Fibroblast of gingiva (primary cell): ENCODE results near the gene PPP6R2.

Source experiments
- DNase-seq: peaks from one replicate; pipeline ENCODE4 v3.0.0-alpha.2; 2011; ENCODE audit warnings: low read depth

Gene PPP6R2

GRCh38 chr22:50305393-50305922, 37.7 kb upstream of the PPP6R2 start:
- no peak for DNase-seq

DNA sequence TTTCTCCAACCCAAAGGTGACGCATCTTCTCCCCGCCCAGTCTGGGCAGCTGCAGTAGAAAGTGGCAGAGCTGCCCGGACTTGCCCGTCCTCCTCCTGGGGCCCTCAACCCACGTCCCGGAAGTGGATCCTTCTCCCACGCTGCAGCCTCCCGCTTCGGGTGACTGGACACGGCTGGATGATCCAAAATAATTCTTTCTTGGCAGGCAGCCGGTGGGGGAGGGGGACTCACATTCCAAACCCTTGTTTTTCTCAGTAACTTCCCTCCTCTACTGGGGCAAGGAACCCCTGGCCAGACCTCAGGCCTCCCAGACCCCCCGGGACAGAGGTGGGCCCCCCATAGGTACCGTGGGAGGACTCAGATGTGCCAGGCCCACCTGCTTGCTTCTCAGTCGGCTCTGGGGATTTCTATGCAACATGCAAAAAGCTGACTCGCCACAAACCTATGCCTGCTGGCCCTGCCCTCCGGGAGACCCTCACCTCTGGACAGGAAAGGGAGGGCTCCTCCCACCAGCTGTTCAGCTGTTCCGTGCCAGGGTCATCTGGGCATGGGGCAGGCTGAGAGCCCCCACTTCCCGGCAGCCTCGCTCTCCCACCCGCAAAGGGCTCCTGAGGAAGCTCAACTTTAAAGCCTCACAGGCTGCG, 37.1 kb upstream of the PPP6R2 start:
- DNase-seq = peak; percentile 95

DNA sequence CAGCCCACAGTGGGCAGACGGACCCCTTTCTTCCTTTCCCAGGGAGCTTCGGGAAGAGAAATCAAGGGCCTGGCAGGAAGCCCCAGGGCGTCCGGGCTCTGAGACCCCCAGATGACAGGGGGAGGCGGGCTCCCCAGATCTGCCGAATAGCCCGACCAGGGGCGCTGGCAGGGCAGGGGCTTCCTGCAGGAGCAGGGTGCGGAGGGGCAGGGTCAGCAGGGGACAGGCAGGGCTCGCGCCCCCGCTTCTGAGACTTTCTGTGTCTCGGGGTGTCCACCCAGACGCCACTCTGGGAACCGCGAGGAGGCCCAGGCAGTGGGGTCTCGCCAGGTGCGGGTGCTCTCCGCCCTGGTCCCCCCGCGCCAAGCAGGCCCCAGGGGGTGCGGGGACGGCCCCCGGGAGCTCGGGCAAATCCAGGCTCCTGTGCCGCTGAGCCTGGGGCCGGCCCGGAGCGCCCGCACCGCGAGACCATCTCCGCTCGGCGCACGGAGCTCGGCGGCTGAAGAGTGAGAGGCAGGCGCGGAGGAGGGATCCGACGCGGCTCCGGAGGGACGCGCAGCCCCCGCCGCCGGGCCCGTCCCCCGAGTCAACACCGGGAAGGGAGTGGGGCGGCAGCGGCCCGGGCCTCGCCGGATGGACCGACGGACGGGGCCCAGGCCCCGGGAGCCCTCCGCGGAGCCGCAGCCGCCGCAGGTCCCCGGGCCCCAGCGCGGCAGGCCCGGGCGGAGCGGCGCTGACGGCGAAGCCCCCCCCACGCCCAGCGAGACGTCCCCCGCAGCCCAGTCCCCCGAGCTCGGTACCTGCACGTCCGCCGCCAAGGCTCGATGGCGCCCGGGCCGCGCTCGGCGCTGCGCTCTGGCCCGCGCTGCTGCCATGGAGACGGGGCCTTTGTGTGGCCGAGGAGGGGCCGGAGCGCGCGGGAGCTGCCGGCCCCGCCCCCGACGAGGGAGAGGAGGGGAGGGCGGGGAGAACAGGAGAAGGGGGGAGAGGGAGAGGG, 36.1 kb upstream of the PPP6R2 start, which contains the start of gene PLXNB2:
Gene PLXNB2, minus strand, starts transcription at position 894 of the 997 bp plus-strand sequence. CDS start 17,062 bp downstream, outside the sequence.
- peak; percentile 87 for DNase-seq

DNA sequence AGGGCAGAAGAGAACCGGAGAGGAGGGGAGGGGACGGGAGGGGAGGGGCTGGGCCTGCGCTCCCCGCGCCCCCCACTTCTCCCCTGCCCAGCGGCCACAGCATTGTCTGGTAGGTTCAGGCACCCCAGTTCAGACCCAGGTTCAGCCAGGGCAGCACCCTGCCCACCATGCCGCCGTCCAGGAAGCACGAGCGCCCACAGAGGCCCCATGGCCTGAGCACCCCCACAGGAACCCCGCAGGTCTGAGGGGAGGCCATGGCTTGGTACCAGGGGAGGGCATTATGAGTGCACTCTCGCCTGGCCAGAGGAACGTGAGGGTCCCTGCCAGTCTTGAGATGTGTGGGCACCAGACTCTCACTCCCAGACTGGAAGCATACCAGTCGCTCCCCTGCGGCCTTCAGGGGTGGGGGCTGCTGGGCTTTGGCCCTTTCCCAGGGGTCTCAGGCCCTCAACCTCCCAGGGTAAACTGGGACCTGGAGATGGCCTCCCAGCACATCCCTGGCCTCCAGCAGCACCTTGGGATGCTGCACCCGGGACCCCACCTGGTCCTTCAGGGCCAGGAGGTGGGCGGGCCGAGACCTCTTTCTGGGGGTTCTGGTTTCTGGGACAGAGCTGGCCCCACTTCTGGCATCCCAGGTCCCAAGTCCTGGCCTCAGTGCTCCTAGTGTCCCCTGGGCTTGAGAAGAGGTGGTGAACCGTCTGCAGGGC, 35.1 kb upstream of the PPP6R2 start:
- no peak for DNase-seq

- DNase-seq = peak; percentile 49
Observed at GRCh38 chr22:50308597-50308935, 34.6 kb upstream of the PPP6R2 start.

GRCh38 chr22:50308986-50309600, 34.0 kb upstream of the PPP6R2 start:
- DNase-seq = no peak

DNA sequence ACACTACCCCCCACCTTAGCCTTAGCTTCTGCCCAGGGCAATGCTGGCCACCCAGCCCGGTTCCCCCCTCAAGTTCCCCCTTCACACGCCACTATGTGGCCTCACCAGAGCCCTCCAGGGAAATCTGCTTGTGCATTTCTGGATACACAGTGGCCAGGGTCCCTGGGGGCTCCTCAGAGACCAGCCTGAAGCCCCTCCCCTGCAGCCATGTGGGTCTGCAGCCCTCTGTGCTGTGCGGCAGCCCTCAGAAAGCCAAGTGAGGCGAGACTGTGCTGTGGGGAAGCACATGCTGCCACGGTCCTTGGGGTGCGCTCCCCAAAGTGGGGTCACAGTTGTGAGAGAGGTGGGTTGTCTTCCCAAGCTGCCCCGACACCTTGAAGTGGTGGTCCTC, 33.5 kb upstream of the PPP6R2 start:
- no peak for DNase-seq

DNA sequence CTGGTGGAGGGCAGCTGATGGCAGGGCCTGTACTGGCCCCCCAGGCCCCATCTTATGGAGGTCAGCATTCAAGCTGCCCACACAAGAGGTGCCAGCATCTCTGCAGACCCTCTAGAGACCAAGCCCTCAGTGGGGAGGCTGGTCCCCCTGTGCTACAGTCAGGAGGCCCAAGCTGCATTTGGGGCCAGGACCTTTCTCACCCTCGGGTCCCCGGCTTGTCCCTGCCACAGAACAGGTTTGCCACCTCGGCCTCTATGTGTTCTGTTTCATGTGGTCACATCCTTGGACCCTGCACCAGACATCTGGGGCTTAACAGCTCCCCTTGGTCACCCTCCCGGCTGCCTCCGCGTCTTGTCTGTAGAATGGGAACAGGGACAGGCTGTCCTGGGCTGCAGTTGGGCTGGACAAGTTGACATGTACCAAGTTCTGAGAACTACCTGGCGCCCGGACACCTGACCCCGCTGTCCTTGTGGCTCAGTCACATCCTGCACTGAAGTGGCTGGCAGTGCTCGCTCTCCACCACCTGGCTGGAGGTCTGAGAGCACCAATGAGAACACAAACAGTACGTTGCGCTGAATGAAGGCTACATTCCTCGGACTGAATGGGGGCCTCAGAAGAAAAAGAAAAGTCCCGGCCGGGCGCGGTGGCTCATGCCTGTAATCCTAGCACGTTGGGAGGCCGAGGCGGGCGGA, 33.0 kb upstream of the PPP6R2 start:
- no peak for DNase-seq

GRCh38 chr22:50310949-50311444, 32.1 kb upstream of the PPP6R2 start:
- no peak for DNase-seq

- no peak for DNase-seq
Observed at GRCh38 chr22:50311606-50312351, 31.3 kb upstream of the PPP6R2 start.

- no peak for DNase-seq
Observed at GRCh38 chr22:50312371-50312770, 30.8 kb upstream of the PPP6R2 start.

- DNase-seq = no peak
Observed at GRCh38 chr22:50313021-50313420, 30.1 kb upstream of the PPP6R2 start.

DNA sequence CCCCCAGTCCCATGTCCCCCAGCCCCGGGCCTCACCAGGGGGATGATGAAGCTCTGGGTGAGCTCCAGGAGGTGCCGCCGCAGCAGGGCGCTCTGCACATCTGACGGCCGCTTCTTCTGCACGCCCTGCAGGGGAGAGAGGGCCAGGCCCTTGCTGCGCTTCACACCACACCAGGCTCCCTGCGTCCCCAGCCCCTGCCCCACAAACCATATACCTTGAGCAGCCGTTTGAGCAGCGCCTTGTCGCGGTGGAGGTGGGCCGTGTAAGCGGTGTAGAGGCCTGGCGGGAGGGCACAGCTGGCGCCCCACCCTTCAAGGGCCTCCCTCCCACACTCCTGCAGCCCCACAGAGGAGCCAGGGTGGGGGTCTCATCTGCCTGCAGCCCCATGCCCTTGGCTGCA, 29.5 kb upstream of the PPP6R2 start:
- DNase-seq = no peak

DNA sequence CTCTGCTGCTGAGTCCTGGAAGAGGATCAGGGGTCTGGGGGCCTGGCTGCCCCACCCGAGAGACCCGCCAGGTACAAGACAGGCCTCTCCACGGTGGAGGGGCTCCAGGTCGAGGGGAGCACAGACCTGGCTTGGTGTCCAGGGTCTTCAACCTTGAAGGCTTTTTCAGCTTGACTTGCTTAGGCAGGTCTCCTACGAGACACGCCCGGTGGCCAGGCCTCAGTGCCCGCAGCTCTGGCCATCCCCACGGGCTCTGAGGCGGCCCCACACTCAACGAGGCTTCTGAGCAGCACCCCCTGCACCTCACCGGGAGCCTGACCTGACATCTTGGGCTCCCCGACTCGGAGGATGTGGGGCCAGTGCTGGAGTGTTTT, 29.1 kb upstream of the PPP6R2 start:
- no peak for DNase-seq

GRCh38 chr22:50314455-50315288, 28.5 kb upstream of the PPP6R2 start:
- no peak for DNase-seq

GRCh38 chr22:50315289-50316113, 27.6 kb upstream of the PPP6R2 start:
- DNase-seq = no peak

DNA sequence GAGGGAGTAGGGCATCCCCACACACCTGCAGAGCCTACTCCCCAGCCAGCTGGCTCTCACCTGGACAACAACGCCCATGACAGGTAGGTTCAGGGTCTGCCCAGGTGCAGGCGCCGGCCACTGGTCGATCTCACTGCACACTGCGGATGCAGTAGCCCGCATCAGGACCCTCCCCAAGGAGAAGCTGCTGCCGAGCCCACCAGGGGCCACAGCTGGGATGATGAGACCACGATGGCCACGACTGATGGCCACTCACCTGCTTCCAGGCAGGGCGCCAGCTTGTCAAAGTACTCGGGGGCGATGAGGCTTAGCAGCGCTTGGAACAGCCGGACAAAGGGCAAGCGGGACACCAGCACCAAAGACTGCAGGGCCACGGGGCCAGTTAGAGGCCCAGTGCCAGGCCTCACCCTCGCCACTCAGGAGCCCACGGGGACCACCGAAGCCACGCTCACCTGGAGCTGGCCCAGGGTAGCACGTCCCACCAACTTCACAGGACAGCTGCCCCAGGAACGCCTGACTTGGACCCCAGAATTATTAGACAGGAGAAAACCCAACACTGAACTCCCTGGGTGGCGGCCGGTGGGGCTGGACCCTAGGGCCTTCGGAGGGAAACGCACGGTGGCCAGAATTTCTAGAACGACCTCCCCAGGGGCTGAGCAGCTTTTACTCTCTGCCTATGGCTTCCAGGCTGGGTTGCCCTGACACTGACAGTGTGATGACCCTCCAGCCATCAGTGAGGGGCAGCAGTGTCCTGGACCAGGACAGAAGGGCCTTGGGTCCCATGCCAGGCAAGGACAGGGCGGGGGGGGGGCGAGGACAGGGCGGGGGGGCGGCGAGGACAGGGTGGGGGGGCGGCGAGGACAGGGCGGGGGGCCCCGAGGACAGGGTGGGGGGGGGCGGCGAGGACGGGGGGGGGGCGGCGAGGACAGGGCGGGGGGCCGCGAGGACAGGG, 26.7 kb upstream of the PPP6R2 start:
- no peak for DNase-seq
